ENCODE results near the gene KCNH1.

Gene KCNH1

GRCh38 chr1:210900079-210900478, 233.9 kb downstream of the KCNH1 start:
- Histone ChIP-seq H2AK5ac (ENCODE audit: low read depth, low read length) (no peak overlapping the region), H3K23ac (ENCODE audit: low read depth, low read length, poor library complexity) (no peak overlapping the region), H3K79me1 (ENCODE audit: low read depth, low read length) (no peaks in the 10 kb centered on the region), H2BK5ac (ENCODE audit: low read length) (no peak overlapping the region), H3K9ac (ENCODE audit: low read depth, low read length, poor library complexity) (no peak overlapping the region), H3K14ac (ENCODE audit: low read length) (no peak overlapping the region), H2AFZ (ENCODE audit: low read length) (no peak overlapping the region), H3K36me3 (replicated peaks in 1 of 2; ENCODE audit: control insufficient read depth in 2 of 2, insufficient read depth in 2 of 2, low read length in 2 of 2) (no peaks in the 10 kb centered on the region), H3K9me3 (replicated peaks in 1 of 2; ENCODE audit: control insufficient read depth in 2 of 2, insufficient read depth in 1 of 2, low read depth in 1 of 2, low read length in 2 of 2) (no peaks in the 10 kb centered on the region), H2BK120ac (ENCODE audit: low read depth, low read length) (no peak overlapping the region), H3K4me1 (ENCODE audit: control insufficient read depth in 2 of 2, insufficient read depth in 1 of 2, low read depth in 1 of 2, low read length in 2 of 2) (peaks cover 0 to 2% of the 10 kb centered on the region in 2 donors), H4K8ac (ENCODE audit: low read depth, low read length) (no peak overlapping the region), H2BK12ac (ENCODE audit: low read length) (no peak overlapping the region), H3K27me3 (ENCODE audit: control insufficient read depth in 3 of 3, insufficient read depth in 3 of 3, low read depth in 1 of 3, low read length in 3 of 3) (no peaks in the 10 kb centered on the region), H3K4ac (ENCODE audit: low read length) (no peak overlapping the region), H3K27ac (replicated peaks; ENCODE audit: low read length) (no peak overlapping the region), H3K18ac (ENCODE audit: low read length) (no peak overlapping the region), H3K4me2 (ENCODE audit: insufficient read depth, low read length, poor library complexity, severe bottlenecking) (no peak overlapping the region), H2BK15ac (ENCODE audit: low read length) (no peak overlapping the region), H4K91ac (ENCODE audit: low read depth, low read length, poor library complexity) (no peak overlapping the region), H3K4me3 (ENCODE audit: low read length in 2 of 2) (no peak overlapping the region)
- no peak for DNase-seq (ENCODE audit: low spot score)
- no CpG with 5 or more reads among the region's 2 CpGs for WGBS, 2 donors (ENCODE audit: extremely low coverage in 2 of 2, insufficient read length in 2 of 2, insufficient replicate concordance in 1 of 2)

DNA sequence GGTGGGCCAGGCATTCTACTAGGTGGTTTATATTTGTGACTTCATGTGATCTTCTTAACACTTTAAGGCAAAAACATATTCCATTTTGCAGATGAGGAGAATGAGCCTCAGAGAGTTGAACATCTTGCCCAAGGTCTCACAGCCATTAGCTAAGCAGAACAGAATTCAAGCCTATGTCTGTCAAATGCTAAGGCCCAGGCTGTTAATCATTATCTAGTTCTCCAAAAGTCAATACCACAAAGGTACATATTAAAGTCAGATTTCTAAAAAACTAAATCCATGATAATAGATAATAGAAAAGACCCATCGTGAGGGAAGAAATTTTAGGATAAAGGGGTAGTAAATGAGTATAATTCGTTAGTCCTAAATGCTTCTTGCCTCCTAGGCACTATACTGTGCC, 234.3 kb downstream of the KCNH1 start:
- Histone ChIP-seq H2AK5ac (ENCODE audit: low read depth, low read length) (no peak overlapping the region), H2BK5ac (ENCODE audit: low read length) (no peak overlapping the region), H2BK12ac (ENCODE audit: low read length) (no peak overlapping the region), H3K4ac (ENCODE audit: low read length) (no peak overlapping the region), H3K79me1 (ENCODE audit: low read depth, low read length) (no peaks in the 10 kb centered on the region), H2BK120ac (ENCODE audit: low read depth, low read length) (no peak overlapping the region), H3K4me3 (ENCODE audit: low read length in 2 of 2) (no peak overlapping the region), H3K14ac (ENCODE audit: low read length) (no peak overlapping the region), H3K27ac (replicated peaks; ENCODE audit: low read length) (no peak overlapping the region), H2BK15ac (ENCODE audit: low read length) (no peak overlapping the region), H3K9me3 (replicated peaks in 1 of 2; ENCODE audit: control insufficient read depth in 2 of 2, insufficient read depth in 1 of 2, low read depth in 1 of 2, low read length in 2 of 2) (no peaks in the 10 kb centered on the region), H3K4me2 (ENCODE audit: insufficient read depth, low read length, poor library complexity, severe bottlenecking) (no peak overlapping the region), H3K23ac (ENCODE audit: low read depth, low read length, poor library complexity) (no peak overlapping the region), H3K4me1 (ENCODE audit: control insufficient read depth in 2 of 2, insufficient read depth in 1 of 2, low read depth in 1 of 2, low read length in 2 of 2) (peaks cover 0 to 2% of the 10 kb centered on the region in 2 donors), H3K9ac (ENCODE audit: low read depth, low read length, poor library complexity) (no peak overlapping the region), H4K8ac (ENCODE audit: low read depth, low read length) (no peak overlapping the region), H3K18ac (ENCODE audit: low read length) (no peak overlapping the region), H2AFZ (ENCODE audit: low read length) (no peak overlapping the region), H4K91ac (ENCODE audit: low read depth, low read length, poor library complexity) (no peak overlapping the region), H3K27me3 (ENCODE audit: control insufficient read depth in 3 of 3, insufficient read depth in 3 of 3, low read depth in 1 of 3, low read length in 3 of 3) (no peaks in the 10 kb centered on the region), H3K36me3 (replicated peaks in 1 of 2; ENCODE audit: control insufficient read depth in 2 of 2, insufficient read depth in 2 of 2, low read length in 2 of 2) (no peaks in the 10 kb centered on the region)
- DNase-seq (ENCODE audit: low spot score), result no peak
- WGBS, 2 donors (ENCODE audit: extremely low coverage in 2 of 2, insufficient read length in 2 of 2, insufficient replicate concordance in 1 of 2), result no CpG with 5 or more reads among the region's 2 CpGs

GRCh38 chr1:210898473-210898872, 235.5 kb downstream of the KCNH1 start:
- DNase-seq (ENCODE audit: low spot score), result no peak
- Histone ChIP-seq H2BK5ac (ENCODE audit: low read length) (no peak overlapping the region), H2BK12ac (ENCODE audit: low read length) (no peak overlapping the region), H4K91ac (ENCODE audit: low read depth, low read length, poor library complexity) (no peak overlapping the region), H3K27me3 (ENCODE audit: control insufficient read depth in 3 of 3, insufficient read depth in 3 of 3, low read depth in 1 of 3, low read length in 3 of 3) (no peaks in the 10 kb centered on the region), H4K8ac (ENCODE audit: low read depth, low read length) (no peak overlapping the region), H3K23ac (ENCODE audit: low read depth, low read length, poor library complexity) (no peak overlapping the region), H2BK15ac (ENCODE audit: low read length) (no peak overlapping the region), H3K4me2 (ENCODE audit: insufficient read depth, low read length, poor library complexity, severe bottlenecking) (no peak overlapping the region), H3K4me3 (ENCODE audit: low read length in 2 of 2) (no peak overlapping the region), H3K14ac (ENCODE audit: low read length) (no peak overlapping the region), H3K9ac (ENCODE audit: low read depth, low read length, poor library complexity) (no peak overlapping the region), H2AFZ (ENCODE audit: low read length) (no peak overlapping the region), H3K4me1 (ENCODE audit: control insufficient read depth in 2 of 2, insufficient read depth in 1 of 2, low read depth in 1 of 2, low read length in 2 of 2) (peaks cover 0 to 2% of the 10 kb centered on the region in 2 donors), H2AK5ac (ENCODE audit: low read depth, low read length) (no peak overlapping the region), H3K36me3 (replicated peaks in 1 of 2; ENCODE audit: control insufficient read depth in 2 of 2, insufficient read depth in 2 of 2, low read length in 2 of 2) (no peaks in the 10 kb centered on the region), H3K79me1 (ENCODE audit: low read depth, low read length) (no peaks in the 10 kb centered on the region), H3K18ac (ENCODE audit: low read length) (no peak overlapping the region), H3K4ac (ENCODE audit: low read length) (no peak overlapping the region), H3K27ac (replicated peaks; ENCODE audit: low read length) (no peak overlapping the region), H3K9me3 (replicated peaks in 1 of 2; ENCODE audit: control insufficient read depth in 2 of 2, insufficient read depth in 1 of 2, low read depth in 1 of 2, low read length in 2 of 2) (no peaks in the 10 kb centered on the region), H2BK120ac (ENCODE audit: low read depth, low read length) (no peak overlapping the region)
- no CpG with 5 or more reads among the region's 5 CpGs for WGBS, 2 donors (ENCODE audit: extremely low coverage in 2 of 2, insufficient read length in 2 of 2, insufficient replicate concordance in 1 of 2)

GRCh38 chr1:210883821-210884220, 250.1 kb downstream of the KCNH1 start:
- Histone ChIP-seq H2AK5ac (ENCODE audit: low read depth, low read length) (no peak overlapping the region), H3K27ac (replicated peaks; ENCODE audit: low read length) (no peak overlapping the region), H2BK5ac (ENCODE audit: low read length) (no peak overlapping the region), H3K79me1 (ENCODE audit: low read depth, low read length) (no peaks in the 10 kb centered on the region), H2AFZ (ENCODE audit: low read length) (no peak overlapping the region), H3K9me3 (replicated peaks in 1 of 2; ENCODE audit: control insufficient read depth in 2 of 2, insufficient read depth in 1 of 2, low read depth in 1 of 2, low read length in 2 of 2) (no peaks in the 10 kb centered on the region), H3K4me3 (ENCODE audit: low read length in 2 of 2) (no peak overlapping the region), H3K23ac (ENCODE audit: low read depth, low read length, poor library complexity) (no peak overlapping the region), H3K4me1 (ENCODE audit: control insufficient read depth in 2 of 2, insufficient read depth in 1 of 2, low read depth in 1 of 2, low read length in 2 of 2) (peaks cover 3 to 6% of the 10 kb centered on the region in 2 donors), H2BK15ac (ENCODE audit: low read length) (no peak overlapping the region), H2BK12ac (ENCODE audit: low read length) (no peak overlapping the region), H3K14ac (ENCODE audit: low read length) (no peak overlapping the region), H3K4ac (ENCODE audit: low read length) (no peak overlapping the region), H4K91ac (ENCODE audit: low read depth, low read length, poor library complexity) (no peak overlapping the region), H3K27me3 (ENCODE audit: control insufficient read depth in 3 of 3, insufficient read depth in 3 of 3, low read depth in 1 of 3, low read length in 3 of 3) (no peaks in the 10 kb centered on the region), H3K18ac (ENCODE audit: low read length) (no peak overlapping the region), H3K4me2 (ENCODE audit: insufficient read depth, low read length, poor library complexity, severe bottlenecking) (no peak overlapping the region), H3K36me3 (replicated peaks in 1 of 2; ENCODE audit: control insufficient read depth in 2 of 2, insufficient read depth in 2 of 2, low read length in 2 of 2) (no peaks in the 10 kb centered on the region), H2BK120ac (ENCODE audit: low read depth, low read length) (no peak overlapping the region), H4K8ac (ENCODE audit: low read depth, low read length) (no peak overlapping the region), H3K9ac (ENCODE audit: low read depth, low read length, poor library complexity) (no peak overlapping the region)
- no CpG with 5 or more reads among the region's 2 CpGs for WGBS, 2 donors (ENCODE audit: extremely low coverage in 2 of 2, insufficient read length in 2 of 2, insufficient replicate concordance in 1 of 2)
- DNase-seq (ENCODE audit: low spot score), result no peak

Data from neuronal stem cell (in vitro differentiated cells).